Skeletal muscle tissue (tissue), 1 donor: ENCODE data around the gene ALOX5AP. TPM values are rescaled to one million over a fixed set of nuclear protein-coding genes. Genes with fewer than 3 reads are reported as not detected.

Experiments used
- total RNA-seq: library from RNA; depleted of rRNA; stranded (reverse); fragments of >200 nt; gene quantifications from one replicate; pipeline ENCODE4 v1.2.3, GENCODE V29; 2014

The ALOX5AP gene
- total RNA-seq, 1 donor from 2014 or later, result 6.8 TPM

Other genes with a start within 250 kb of the ALOX5AP start
- gene USPL1, start 117.6 kb upstream of the ALOX5AP start, total RNA-seq, result 16.2 TPM
- 11.5 TPM for gene MEDAG, start 170.7 kb downstream of the ALOX5AP start, total RNA-seq
- not detected for gene TEX26, start 197.1 kb downstream of the ALOX5AP start, total RNA-seq